Measurements from ENCODE around the gene TSHR. TPM values are rescaled to one million over a fixed set of nuclear protein-coding genes. Genes with fewer than 3 reads are reported as not detected.

The TSHR gene
- total and polyA plus RNA-seq, 8 donors = 0.15 to 0.75 (median 0.33) TPM

GRCh38 chr14:80965037-80965436 lies 9.6 kb downstream of the TSHR start:
- DNase-seq (no peak), ATAC-seq (no peak)
- H3K36me3 ChIP-seq = no peaks in the 10 kb centered on the region
- no peaks in the 10 kb centered on the region for H3K27me3 ChIP-seq
- no peaks in the 10 kb centered on the region for H3K4me1 ChIP-seq
- H3K4me3 ChIP-seq = no peak overlapping the region
- H3K27ac ChIP-seq = no peak overlapping the region
- intact Hi-C loops (cut with DNase I) = no loop called here
- H3K9me3 ChIP-seq = no peaks in the 10 kb centered on the region
- TF ChIP-seq CTCF (IDR thresholded peaks at IDR 0.05) = no peak

GRCh38 chr14:80973931-80974641 lies 18.7 kb downstream of the TSHR start:
- Histone ChIP-seq H3K4me3 (no peak overlapping the region), H3K9me3 (no peaks in the 10 kb centered on the region), H3K36me3 (no peaks in the 10 kb centered on the region), H3K27ac (no peak overlapping the region), H3K4me1 (peaks cover 0 to 2% of the 10 kb centered on the region in 2 donors), H3K27me3 (peaks cover 0 to 6% of the 10 kb centered on the region in 2 donors)
- ATAC-seq (no peak), DNase-seq (no peak)
- TF ChIP-seq CTCF (IDR thresholded peaks at IDR 0.05) = no peak
- intact Hi-C loops (cut with DNase I) = no loop called here

- Histone ChIP-seq H3K36me3 (no peaks in the 10 kb centered on the region), H3K27me3 (peaks cover 0 to 6% of the 10 kb centered on the region in 2 donors), H3K4me3 (no peak overlapping the region), H3K9me3 (no peaks in the 10 kb centered on the region), H3K27ac (no peak overlapping the region), H3K4me1 (peaks cover 0 to 2% of the 10 kb centered on the region in 2 donors)
- TF ChIP-seq CTCF (IDR thresholded peaks at IDR 0.05) = no peak
- intact Hi-C loops (cut with DNase I) = no loop called here
- no peak for DNase-seq
- no peak for ATAC-seq
These were observed 19.3 kb downstream of the TSHR start for GRCh38 chr14:80974679-80975078.

GRCh38 chr14:80977221-80977620 lies 21.8 kb downstream of the TSHR start:
- no peak for TF ChIP-seq CTCF (IDR thresholded peaks at IDR 0.05)
- no peaks in the 10 kb centered on the region for H3K36me3 ChIP-seq
- no peak for ATAC-seq
- no peaks in the 10 kb centered on the region for H3K9me3 ChIP-seq
- no peak for DNase-seq
- no peak overlapping the region for H3K4me3 ChIP-seq
- intact Hi-C loops (cut with DNase I) = no loop called here
- H3K4me1 ChIP-seq = peaks cover 0 to 2% of the 10 kb centered on the region in 2 donors
- peaks cover 0 to 6% of the 10 kb centered on the region in 2 donors for H3K27me3 ChIP-seq
- no peak overlapping the region for H3K27ac ChIP-seq

- intact Hi-C loops (cut with DNase I) = no loop called here
- Histone ChIP-seq H3K27ac (no peak overlapping the region), H3K4me3 (no peak overlapping the region), H3K36me3 (no peaks in the 10 kb centered on the region), H3K9me3 (no peaks in the 10 kb centered on the region), H3K27me3 (no peaks in the 10 kb centered on the region), H3K4me1 (peaks cover 0 to 2% of the 10 kb centered on the region in 2 donors)
- TF ChIP-seq CTCF (IDR thresholded peaks at IDR 0.05) = no peak
- ATAC-seq (no peak), DNase-seq (no peak)
These were observed 23.0 kb downstream of the TSHR start for GRCh38 chr14:80978403-80978802.
